Stimulated activated naive CD8-positive, alpha-beta T cell treated with anti-CD3 and anti-CD28 coated beads, Interleukin-15, Interleukin-2, amounts not matched to agents 100 U/mL and 50 U/mL, for 24 hours (primary cell): ENCODE measurements around the gene SCRN3.
"Not testable (repeated sequence)": the region's sequence is repeated elsewhere in the genome, so short reads cannot be mapped to it uniquely, and the experiment has no call there.

Source experiments
- ATAC-seq: fragments of 150-1000 bp; cut with Tn5 transposase; one replicate; pipeline ENCODE4 v1.10.0; 2021
- DNase-seq: peaks from one replicate; pipeline ENCODE4 v3.0.0; 2021

Gene SCRN3

DNA sequence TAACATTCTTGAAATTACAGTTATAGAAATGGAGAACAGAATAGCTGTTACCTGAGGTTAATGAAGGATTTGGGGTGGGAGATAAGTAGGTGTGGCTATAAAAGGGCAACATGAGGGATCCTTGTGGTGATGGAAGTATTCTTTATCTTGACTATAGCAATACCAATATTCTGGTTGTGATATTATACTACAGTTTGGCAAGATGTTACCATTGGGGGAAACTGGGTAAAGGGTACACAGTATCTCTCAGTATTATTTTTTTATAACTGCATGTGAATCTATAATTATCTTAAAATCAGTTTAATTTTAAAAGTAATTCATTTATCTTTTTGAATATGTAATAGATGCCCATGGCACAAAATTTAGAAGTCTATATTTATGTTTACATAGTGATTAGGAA lies 8.1 kb downstream of the SCRN3 start:
- ATAC-seq (no peak), DNase-seq (no peak)

DNA sequence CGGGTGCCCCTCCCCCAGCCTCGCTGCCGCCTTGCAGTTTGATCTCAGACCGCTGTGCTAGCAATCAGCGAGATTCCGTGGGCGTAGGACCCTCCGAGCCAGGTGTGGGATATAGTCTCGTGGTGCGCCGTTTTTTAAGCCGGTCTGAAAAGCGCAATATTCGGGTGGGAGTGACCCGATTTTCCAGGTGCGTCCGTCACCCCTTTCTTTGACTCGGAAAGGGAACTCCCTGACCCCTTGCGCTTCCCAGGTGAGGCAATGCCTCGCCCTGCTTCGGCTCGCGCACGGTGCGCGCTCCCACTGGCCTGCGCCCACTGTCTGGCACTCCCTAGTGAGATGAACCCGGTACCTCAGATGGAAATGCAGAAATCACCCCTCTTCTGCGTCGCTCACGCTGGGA lies 14.5 kb downstream of the SCRN3 start:
- DNase-seq, ATAC-seq: not testable (repeated sequence)

DNA sequence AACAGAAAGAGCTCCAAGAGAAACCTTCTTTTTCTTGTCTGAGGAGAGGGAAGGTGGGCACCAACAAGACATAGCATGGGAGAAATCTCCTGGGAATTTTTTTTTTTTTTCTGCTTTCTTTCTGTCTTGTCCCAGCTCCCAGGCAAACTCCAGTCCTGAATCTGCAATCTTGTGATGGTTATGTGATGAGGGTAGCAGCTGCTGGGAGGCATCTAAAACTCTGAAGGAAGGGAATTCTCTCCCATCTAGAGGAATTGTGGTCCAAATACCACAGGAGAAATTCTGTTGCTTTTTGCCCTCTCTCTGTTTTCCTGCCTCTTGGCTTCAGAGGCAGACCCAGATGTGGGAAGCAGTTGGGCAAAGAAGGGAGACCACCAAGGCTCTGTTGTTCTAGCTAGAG lies 16.7 kb downstream of the SCRN3 start:
- no peak for ATAC-seq
- no peak for DNase-seq

DNA sequence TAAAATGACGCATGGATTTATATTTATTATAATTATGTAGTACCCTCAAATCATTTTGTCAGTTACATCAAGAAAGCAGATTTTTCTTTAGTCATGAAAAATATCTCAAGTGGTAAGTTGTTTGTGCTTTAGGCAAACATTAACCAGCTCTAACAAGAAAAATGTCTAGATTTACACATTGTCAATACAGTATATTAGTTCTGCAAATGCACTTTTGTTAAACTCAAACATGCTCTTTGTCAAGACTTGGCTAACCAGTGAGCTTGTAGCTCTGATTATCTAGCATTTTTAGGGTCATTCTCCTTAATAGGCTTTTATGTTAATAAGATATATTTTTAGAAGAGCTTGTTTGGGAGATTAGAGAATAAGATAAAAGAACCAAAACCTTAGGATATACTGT lies 32.7 kb downstream of the SCRN3 start:
- ATAC-seq (no peak), DNase-seq (no peak)

DNA sequence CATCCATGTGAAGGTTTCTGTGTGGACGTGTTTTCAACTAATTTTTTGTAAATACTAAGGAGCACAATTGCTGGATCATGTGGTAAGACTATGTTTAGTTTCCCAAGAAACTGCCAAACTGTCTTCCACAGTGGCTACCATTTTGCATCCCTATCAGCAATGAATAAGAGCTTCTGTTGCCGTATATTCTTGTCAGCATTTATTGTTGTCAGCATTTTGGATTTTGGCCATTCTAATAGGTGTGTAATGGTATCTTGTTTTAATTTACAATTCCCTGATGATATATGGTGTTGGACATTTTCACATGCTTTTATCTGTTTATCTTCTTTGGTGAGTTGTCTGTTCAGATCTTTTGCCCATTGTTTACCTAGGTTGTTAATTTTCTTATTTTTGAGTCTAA lies 34.5 kb downstream of the SCRN3 start:
- DNase-seq, result no peak
- no peak for ATAC-seq

DNA sequence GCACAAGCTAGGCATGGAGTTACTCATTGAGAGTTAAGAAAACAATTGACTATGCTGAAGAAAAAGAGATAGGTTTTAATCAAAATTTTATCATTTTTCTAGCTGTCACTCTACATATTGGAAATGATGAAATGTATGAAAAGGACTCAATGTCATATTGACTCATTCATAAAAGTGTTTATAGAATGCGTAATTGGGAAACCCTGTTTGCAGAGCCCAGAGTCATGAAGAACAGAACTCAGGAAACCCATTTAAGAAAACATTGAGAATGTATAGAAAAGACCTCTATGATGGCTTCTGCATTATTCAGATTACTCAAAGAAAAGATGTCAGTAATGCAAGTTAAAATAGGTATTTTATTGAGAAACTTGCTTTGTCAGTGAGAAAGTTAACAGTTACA lies 36.4 kb downstream of the SCRN3 start:
- no peak for ATAC-seq
- no peak for DNase-seq

DNA sequence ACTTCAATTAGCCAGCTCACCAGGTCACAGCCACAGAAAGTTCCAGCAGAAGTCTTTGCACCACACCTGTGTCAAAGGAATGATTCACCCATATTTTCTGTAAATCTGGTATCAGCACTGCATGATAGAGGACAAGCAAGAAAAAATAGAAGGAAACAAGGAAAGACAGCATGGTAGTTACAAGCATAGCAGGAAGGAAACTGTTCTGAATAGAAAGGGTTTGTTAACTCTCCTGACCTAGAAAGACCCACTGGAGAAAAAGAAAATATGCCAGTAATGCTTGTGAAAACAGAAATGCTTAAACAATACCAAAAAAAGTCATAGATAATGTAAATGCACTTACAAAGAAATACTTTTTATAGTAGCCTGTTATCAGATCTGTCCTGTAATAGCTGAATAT lies 40.8 kb downstream of the SCRN3 start:
- ATAC-seq, result no peak
- no peak for DNase-seq

DNA sequence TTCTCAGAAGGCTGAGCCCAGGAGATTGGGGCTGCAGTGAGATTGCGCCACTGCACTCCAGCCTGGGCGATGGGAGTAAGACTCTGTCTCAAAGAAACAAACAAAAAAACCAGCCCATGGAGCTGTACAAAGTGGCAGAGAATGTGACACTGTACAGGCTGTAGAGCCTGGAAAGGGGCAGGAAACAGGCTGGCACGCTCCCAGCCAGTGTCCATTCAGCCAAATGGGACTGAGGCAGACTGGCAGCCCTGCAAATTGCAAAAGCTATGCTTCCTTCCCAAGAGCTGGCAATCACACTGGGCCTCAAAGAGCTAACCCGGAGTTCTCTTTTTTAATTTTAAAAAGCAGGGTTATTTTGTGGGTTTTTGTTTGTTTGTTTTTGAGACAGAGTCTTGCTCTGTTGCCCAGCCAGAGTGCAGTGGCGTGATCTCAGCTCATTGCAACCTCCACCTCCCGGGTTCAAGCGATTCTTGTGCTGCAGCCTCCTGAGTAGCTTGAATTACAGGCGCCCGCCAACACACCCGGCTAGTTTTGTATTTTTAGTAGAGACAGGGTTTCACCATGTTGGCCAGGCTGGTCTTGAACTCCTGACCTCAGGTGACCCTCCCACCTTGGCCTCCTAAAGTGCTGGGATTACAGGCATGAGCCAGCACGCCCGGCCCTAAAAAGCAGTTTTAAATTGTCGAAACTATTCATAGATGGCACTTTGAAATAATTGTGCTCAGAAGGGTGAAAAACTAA lies 42.8 kb downstream of the SCRN3 start:
- DNase-seq (no peak), ATAC-seq (no peak)

DNA sequence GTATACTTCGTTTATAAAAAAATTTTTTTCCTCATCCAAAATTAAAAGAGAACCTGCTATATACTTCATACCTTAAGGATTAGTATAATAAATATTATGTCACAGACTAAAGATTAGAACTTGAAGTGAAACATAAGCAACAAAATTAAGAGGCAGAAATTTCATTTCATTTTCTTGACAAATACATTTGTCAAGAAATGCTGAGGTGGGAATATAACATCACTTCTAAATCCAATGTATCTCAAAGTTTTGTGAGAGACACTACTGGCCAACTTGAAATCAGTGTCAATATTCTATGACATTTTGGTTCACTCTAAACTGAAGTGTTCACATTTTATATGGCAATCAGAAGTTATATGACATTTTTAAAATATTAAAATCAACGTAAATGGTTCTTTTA lies 43.8 kb downstream of the SCRN3 start:
- ATAC-seq (no peak), DNase-seq (no peak)

DNA sequence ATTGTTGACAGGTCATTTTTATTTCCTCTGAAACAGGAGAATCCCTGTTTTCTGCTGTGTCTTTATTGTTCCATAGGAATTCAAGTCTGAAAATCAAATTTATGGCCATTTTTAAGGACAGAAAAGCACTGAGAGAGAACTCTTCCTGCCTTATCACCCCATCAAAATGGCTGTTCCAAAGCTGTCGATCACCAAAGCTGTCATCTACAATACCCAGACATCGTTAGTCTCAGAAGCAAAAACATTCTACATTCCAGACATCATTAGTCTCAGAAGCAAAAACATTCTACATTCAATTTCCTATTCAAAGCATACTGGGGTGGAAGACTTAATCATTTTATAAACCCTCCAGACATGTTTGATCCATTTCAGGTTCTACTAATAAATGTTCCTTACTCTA lies 44.4 kb downstream of the SCRN3 start:
- ATAC-seq, result no peak
- DNase-seq, result no peak

DNA sequence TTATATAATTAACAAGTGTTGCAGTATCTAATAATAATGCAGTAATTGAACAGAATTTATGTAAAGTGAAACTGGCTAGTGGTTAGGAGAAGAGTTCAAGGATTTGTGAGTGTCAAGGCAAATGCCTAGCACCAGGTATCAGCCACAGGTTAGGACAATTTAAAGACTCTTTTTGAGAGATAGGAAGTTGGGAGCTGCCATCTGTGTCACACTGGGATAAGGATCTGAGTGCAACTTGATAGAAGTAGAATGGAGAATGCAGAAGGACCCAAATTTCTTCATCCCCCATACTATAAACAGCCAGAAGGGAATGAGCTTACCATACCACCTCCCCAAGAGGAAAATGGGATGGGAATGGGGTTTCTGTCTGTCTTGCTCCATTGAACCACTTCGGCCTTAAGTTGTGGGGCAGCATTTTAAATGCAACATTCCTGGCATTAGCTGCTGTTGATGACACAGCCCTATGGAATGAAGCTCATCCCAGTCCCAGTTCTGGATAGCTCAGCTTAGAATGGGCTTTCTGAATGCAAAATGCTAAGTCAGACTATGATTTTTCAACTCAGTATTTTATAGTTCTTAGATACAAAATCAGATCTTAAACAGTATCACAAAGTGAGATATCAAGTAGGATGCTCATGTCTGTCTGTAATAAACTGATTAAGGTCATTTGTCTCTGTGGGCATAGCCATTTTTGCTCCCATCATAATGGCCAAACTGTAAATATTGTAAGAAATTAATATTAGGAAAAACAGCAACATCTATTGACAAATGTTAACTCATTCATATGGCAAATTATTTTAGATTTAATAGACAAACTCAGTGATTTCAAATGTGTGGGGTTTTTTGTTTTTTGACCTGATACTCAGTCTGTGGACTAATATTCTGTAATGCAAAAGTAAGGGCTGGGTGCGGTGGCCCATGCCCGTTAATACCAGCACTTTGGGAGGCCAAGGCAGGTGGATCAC lies 47.3 kb downstream of the SCRN3 start:
- DNase-seq (no peak), ATAC-seq (no peak)

DNA sequence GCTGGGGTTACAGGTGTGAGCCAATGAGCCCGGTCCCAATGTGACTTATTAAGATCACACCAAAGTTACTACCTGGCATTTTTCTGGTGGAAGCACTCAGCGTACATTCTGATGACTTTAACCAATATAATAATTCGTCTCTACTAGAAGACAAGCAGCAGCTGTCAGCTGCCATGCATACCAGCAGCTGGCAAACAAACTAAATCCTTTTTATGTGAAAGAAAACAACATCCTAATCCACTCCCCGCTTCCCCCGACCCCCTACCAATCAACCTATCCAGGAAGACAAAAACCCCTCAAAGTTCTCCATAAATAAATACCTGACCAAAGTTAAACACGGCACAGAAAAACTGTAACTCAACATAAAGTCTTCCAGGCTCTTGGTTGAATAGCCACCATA lies 49.2 kb downstream of the SCRN3 start:
- no peak for DNase-seq
- ATAC-seq, result no peak

DNA sequence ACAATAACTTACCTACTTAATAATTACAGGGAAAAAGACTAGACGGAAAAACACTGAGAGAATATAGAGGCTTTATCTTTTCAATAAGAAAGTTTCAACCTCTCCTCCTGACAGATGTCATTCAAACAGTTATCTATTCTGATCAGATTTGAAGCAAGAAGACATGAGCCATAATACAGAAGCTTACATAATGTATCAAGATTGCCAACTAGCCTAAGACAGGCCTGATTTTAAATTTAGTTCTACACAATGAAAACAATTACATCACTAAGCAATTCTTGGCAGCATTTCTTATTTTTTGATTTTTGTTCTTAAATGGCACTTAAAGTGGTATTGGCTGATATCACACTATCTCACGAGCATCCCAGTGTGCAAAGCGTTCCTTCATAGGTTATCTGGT lies 49.7 kb downstream of the SCRN3 start:
- ATAC-seq, result no peak
- DNase-seq, result no peak

DNA sequence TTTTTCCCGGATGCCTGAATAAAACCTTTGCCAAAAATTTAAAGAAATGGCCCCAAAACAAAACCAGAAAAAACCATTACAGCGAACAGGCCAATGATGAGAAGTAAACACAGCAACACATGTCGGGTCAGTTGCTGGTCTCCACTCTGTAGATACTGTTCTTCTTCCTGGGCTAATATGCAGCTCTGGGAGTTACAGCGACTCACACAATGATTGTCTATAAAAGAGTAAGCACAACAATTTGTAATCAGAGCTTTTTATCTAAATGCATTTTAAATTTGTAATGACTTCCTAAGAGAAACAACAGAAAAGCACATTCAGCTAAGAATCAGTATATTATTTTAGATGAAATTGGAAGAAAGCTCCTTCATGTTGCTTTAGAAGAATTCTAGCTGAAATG lies 51.0 kb downstream of the SCRN3 start:
- DNase-seq (no peak), ATAC-seq (no peak)

DNA sequence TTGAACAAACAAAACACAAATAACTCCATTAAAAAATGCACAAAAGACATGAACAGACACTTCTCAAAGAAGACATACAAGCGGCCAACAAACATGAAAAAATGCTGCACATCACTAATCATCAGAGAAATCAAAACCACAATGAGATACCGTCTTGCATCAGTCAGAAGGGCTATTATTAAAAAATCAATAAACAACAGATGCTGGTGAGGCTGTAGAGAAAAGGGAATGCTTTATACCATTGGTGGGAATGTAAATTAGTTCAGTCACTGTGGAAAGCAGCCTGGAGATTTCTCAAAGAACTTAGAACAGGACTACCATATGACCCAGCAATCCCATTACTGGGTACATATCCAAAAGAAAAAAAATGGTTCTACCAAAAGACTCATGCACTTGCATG lies 53.5 kb downstream of the SCRN3 start:
- DNase-seq (no peak), ATAC-seq (no peak)

DNA sequence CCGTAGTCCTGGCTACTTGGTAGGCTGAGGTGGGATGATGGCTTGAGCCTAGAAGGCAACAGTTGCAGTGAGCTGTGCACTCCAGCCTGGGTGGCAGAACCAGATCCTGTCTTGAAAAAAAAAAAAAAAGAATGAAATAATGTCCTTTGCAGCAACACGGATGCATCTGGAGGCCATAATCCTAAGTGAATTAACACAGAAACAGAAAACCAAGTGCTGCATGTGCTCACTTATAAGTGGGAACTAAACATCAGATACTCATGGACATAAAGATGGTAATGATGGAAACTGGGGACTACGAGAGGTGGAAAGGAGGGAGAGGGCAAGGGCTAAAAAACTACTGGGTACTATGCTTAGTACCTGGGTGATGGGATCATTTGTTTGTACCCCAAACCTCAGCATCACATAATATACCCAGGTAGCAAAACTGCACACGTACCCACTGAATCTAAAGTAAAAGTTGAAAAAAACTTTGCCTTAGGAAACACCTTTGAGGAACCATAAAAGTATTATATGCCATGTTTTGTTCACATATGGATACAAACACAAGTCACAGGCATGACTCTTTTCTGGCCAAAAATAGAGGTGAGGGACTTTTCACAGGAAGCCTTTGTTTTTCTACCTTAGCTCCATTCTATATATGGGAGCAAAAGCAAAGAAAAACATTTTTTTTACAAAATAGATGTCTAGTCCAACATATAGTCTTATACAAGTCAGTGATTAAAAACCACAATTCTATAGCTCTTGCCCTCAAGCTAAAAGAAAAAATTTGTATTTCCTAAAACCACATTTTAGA lies 54.7 kb downstream of the SCRN3 start:
- DNase-seq (no peak), ATAC-seq (no peak)

DNA sequence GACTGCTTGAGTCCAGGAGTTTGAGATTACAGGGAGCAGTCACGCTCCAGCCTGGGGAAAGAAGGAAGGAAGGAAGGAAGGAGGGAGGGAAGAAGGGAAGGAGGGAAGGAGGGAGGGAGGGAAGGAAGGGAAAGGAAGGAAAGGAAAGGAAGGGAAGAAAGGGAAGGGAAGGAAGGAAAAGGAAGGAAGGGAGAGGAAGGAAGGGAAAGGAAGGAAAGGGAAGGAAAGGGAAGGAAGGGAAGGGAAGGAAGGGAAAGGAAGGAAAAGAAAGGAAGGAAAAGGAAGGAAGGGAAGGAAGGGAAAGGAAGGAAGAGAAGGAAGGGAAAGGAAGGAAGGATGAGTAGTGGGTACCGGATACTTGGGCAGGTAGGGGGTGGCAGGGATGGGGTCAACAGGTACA lies 59.0 kb downstream of the SCRN3 start:
- DNase-seq, result no peak
- no peak for ATAC-seq

DNA sequence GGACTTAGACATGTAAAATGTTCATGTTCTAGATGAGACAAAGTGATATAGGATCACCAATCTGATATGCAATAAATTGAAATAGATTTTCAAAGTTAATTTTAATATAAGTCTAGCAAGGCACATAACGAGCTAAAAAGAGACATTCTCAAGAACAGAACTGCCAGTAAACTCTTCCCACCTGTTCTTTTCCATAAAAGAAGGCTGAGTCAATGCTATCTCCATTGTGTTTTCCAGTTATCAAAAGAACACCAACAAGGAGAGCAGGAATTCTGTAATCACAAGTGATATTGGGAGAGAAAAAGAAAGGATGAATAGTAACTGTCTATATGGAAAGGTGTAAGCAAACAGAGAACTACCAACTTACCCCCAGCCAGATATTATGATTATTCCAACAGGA lies 65.7 kb downstream of the SCRN3 start:
- DNase-seq, result no peak
- ATAC-seq, result no peak

DNA sequence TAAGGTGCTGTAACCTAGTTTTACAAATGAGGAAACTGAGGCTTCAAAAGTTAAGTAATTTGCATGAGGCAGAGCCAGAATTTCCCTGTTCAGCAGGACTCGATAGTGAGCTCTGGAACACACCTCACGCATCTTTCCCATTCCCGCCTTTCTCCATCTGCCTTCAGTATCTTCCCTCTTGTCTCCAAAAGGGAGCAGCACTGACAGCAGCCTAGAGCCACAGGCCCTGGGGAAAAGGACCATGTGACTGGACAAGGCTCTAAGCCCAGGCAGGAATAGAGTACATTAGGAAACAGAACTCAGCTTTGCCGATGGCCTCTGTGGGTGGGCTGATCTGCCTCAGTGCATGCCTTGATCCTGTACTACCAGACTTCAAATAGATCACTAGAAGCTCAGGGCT lies 69.8 kb downstream of the SCRN3 start:
- DNase-seq, result no peak
- ATAC-seq, result no peak

DNA sequence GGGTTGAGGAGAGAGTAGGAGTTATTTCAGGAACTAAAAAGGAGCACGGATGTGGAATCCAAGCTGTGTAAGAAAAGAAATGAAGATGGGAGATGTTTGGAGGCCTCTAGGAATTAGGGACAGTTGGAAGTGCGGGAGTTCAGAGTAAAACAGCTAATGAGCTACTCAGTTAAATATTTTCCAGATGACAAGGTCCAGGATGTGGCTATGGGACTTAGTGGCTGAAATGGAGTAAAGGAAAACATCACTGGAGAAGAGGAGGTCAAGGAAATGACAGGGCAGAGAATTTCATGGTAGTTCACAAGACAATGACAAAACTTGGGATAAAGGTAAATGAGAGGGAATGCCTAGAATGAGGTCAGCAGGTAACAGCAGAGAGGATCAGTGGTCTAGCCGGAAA lies 78.3 kb downstream of the SCRN3 start:
- DNase-seq (no peak), ATAC-seq (no peak)

DNA sequence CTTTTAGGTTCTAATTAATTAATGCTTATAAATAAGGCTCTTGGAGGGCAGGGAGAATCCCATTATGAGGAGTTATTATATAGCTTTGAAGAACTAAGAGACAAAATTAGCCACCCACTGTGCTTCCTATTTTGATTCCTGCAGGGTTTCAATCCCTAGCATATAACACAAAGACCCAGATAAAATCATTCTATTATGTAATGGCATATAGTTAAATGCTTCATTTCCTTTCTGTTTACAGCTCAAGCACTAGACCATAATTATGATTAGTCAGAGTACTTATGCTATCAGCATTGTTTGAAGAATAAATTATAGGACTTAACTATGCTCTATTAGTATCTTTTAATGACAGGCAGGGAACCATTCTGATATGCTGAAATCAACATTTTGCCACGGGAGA lies 82.2 kb downstream of the SCRN3 start:
- DNase-seq (no peak), ATAC-seq (no peak)
